NCI-H226 (cell line): ENCODE measurements around the gene TNFSF13B.
"Not testable (repeated sequence)": the region's sequence is repeated elsewhere in the genome, so short reads cannot be mapped to it uniquely, and the experiment has no call there.

Experiments
- DNase-seq: peaks from one replicate; pipeline ENCODE4 v3.0.0-alpha.2; 2015

TNFSF13B gene

DNA sequence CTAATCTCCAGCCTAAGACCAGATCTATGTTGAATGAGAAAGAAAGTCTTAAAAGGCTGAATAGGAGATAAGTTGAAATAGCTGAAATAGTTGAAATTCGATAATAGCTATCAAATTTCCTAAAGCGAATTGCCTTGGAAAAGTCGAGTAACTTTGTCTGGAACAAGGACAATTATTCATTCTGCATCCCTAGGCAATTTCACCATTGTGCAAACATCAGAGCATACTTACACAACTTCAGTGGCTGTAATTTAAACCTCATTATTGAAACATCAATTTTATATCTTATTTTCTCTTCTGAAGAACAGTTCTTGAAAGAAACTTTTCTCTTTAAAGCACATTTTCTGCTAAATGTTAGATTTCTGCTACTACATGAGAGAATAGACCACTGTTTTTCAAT, 13.6 kb downstream of the TNFSF13B start:
- no peak for DNase-seq

- DNase-seq: no peak
Measured at GRCh38 chr13:108288741-108289140, 19.2 kb downstream of the TNFSF13B start.

DNA sequence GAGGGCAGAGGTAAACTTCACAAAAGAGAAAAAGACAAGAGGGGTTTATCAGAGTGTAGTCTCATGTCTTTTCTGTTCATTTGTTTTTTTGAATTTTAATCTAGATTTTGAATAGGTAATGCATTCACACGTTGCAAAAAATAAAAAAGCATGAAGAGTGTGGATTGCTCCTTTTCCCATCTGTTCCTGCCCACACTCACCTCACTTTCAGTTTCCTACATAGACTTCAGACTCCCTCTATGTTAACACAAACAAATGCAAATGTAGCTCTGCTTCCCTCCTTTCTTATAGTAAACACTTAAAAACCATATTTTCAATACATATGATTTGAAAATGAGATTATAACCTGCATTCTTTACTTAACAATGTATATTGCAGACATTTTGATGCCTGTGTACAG, 20.3 kb downstream of the TNFSF13B start:
- DNase-seq: no peak

GRCh38 chr13:108297114-108297513, 27.6 kb downstream of the TNFSF13B start:
- DNase-seq: no peak

- DNase-seq: peak; percentile 88
Measured at GRCh38 chr13:108302279-108302678, 32.8 kb downstream of the TNFSF13B start.

DNA sequence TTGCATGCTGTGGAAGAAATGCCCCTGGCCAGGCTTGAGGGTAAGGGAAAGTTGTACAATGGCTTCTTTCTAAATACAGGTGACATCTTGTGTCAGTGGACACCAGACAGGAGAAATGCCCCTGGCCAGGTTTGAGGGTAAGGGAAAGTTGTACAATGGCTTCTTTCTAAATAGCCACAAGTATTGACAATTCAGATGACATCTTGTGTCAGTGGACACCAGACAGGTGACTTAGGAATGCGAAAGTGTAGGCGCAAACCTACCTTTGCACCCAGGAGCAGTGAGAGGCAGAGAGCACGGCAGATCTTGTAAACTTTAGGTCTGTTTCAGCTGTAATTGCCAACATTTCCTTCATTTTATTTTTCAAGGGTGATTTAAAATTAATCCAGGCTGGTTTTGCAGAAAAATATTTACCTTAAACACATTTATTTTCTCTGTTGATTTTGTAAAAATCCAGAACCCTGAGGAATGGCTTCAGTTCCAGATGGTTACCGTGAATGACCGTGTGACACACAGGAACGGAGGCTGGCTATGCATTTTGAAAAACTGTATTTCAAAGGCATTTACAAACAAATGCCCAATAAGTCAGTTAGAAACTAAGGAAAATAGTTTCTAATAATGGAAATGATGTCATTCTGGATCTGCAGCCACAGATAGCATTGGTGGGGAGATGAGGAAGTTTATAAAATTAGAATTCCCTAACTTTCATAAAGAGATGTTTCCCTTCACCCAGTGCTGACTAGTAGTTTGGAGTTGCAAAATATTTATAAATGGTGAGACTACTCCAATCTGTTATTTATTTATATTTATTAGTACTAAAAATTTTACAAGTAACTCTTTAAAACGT, 34.9 kb downstream of the TNFSF13B start:
- no peak for DNase-seq

- no peak for DNase-seq
Measured at GRCh38 chr13:108305655-108306054, 36.1 kb downstream of the TNFSF13B start.

GRCh38 chr13:108306860-108307259, 37.3 kb downstream of the TNFSF13B start:
- DNase-seq: no peak

GRCh38 chr13:108311596-108311995, 42.1 kb downstream of the TNFSF13B start:
- not testable (repeated sequence) for DNase-seq

- no peak for DNase-seq
Measured at GRCh38 chr13:108313382-108313781, 43.9 kb downstream of the TNFSF13B start.

- DNase-seq: peak; percentile 23
Measured at GRCh38 chr13:108315273-108315672, 45.8 kb downstream of the TNFSF13B start.

- DNase-seq: no peak
Measured at GRCh38 chr13:108315991-108316390, 46.5 kb downstream of the TNFSF13B start.

- no peak for DNase-seq
Measured at GRCh38 chr13:108316413-108316812, 46.9 kb downstream of the TNFSF13B start.

DNA sequence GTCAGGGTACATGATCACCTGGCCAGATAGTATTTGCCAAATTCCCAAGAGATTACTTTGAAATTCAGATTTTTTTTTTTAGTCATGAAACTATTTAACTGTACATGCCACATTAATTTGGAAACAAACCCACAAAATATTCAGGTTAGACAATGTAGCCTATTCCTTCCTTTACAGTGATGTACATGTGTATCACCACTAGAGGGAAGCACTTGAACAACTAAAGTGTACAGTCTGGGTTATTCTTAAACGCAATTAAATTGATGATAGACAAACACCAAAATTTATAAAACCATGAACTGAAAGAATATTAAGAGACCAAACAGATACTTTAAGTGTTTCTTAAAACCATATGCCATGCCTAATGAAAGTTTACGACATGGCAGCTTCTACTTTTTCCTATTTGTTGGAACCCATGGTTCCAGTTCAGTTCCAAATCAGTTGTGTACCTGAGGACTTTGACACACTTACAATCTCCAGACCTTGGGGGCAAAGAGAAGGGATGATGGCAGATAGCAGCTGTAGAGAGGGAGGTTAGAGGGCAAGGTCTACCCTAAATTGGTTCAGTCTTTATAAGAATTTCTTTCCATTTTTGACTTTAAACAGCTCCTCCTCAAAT, 52.8 kb downstream of the TNFSF13B start:
- DNase-seq: peak; percentile 31

DNA sequence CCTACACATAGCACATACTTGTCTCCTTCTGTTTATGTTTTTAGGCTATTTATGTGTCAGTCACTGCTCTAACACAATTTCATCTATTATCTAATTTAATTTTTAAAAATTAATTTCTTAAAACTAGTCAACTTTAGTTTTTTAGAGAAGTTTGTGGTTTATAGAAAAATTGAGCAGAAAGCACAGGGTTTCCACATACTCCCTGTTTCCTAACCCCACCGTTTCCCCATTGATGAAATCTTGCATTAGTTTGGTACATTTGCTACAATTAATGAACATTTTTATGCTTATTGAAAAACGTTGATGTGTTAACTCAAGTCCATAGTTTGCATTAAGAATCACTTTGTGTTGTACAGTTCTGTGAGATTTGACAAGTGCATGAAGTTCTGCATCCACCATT, 53.5 kb downstream of the TNFSF13B start:
- DNase-seq: no peak

DNA sequence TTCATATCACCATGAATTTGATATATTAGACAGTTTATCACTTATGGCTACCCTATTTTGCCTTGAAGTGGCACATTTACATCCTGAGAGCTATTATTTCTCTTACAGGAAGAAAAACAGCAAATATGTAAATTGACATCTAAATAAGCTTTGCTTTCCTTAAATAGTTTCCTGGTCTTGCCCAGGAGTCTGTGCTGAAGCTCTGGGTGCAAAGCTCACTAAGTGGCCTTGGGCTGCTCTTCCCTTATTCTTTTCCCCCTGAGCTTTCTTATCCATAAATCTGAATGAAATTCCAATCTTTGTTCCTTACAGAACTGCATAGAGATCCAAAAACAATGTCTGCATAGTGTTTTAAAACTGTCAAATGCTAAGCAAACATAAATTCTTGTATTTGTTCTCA, 56.3 kb downstream of the TNFSF13B start:
- DNase-seq: no peak

- no peak for DNase-seq
Measured at GRCh38 chr13:108326309-108326708, 56.8 kb downstream of the TNFSF13B start.

GRCh38 chr13:108328848-108329247, 59.3 kb downstream of the TNFSF13B start:
- DNase-seq: no peak

- DNase-seq: no peak
Measured at GRCh38 chr13:108332791-108333190, 63.3 kb downstream of the TNFSF13B start.

GRCh38 chr13:108342369-108343289, 73.1 kb downstream of the TNFSF13B start:
- DNase-seq: no peak

GRCh38 chr13:108345016-108345415, 75.5 kb downstream of the TNFSF13B start:
- DNase-seq: no peak

DNA sequence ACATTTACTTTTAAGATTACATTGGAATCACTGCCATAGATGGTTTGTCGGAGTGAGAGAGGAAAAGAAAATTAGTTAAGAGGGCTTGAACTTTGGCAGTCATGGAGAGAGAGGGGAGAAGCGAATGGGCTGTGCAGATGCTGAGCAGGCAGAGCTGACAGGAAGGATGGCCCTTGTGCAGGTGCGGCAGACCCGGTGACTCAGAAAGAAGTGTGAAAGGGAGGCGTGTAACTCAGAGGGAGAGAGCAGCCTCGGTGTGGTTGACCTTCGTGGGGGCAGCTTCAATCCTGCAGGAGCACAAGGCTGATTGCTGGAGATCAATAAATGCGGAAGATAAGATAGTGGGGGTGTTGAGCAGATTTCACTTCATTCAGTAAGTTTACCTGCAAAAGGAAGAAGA, 76.9 kb downstream of the TNFSF13B start:
- no peak for DNase-seq

GRCh38 chr13:108349269-108349668, 79.8 kb downstream of the TNFSF13B start:
- no peak for DNase-seq
